ENCODE results near the gene CARS1.

The CARS1 gene

DNA sequence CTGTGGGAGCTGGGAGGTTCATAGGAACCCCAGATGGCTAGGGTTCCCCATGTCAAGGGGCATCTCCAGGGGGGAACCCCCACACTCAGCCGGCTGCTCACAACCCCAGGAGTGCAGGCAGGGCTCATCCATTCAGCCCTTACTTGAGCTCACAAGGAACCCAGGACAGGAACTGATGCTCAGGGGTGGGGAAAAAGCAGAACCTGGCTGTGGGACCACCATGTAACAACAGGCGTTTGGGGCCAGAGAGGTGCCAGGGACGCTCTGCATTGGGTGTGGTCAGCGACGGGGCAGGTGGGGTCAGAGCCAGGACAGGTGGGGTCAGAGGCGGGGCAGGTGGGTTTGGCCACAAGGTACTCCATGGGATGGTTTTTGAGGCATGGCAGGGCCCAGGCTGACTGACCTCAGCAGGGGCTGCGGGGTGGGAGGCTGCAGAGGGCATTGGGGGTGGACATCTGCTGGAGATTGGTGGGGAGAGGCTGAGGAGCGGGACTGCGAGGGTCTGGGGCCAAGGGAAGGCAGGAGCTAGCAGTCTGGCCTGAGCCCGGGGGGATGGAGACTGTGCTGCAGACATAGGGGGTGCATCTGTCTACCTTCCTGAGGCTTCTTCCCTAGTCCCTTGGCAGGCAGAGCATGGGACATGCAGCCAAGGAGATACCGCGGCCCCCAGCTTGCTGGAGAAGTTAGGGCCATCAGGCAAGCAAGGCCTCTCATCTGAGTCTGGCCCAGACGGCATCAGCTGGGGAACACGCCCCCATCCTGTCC lies 34.0 kb upstream of the CARS1 start:
- Histone ChIP-seq H3K4me3 (ENCODE audit: insufficient read depth in 1 of 2, low read depth in 1 of 2, low read length in 2 of 2) (no peak overlapping the region), H3K18ac (ENCODE audit: low read depth in 1 of 2, low read length in 2 of 2) (peak overlapping the region in 1 of 2 experiments; percentile 54), H3K9me3 (ENCODE audit: control insufficient read depth, low read length) (no peaks in the 10 kb centered on the region), H3K79me1 (replicated peaks; ENCODE audit: low read length, poor library complexity, severe bottlenecking) (no peaks in the 10 kb centered on the region), H3K4ac (ENCODE audit: low read depth in 1 of 2, low read length in 2 of 2) (no peak overlapping the region), H3K4me1 (ENCODE audit: control insufficient read depth, insufficient read depth, low read depth, low read length) (peaks cover 40% of the 10 kb centered on the region), H3K27ac (ENCODE audit: low read length, poor library complexity, severe bottlenecking) (no peak overlapping the region), H3K9ac (ENCODE audit: low read length) (no peak overlapping the region), H3K4me2 (ENCODE audit: low read length, poor library complexity, severe bottlenecking) (no peak overlapping the region), H2BK12ac (ENCODE audit: low read length in 2 of 2) (no peak overlapping the region), H3K36me3 (ENCODE audit: control insufficient read depth in 1 of 2, insufficient read depth in 2 of 2, low read depth in 1 of 2, low read length in 2 of 2) (peaks cover 30 to 66% of the 10 kb centered on the region in 2 experiments), H4K91ac (ENCODE audit: low read length) (no peak overlapping the region), H3K23ac (ENCODE audit: low read length in 2 of 2) (no peak overlapping the region), H3K14ac (ENCODE audit: low read length in 2 of 2) (no peak overlapping the region), H3K27me3 (ENCODE audit: control insufficient read depth in 1 of 2, insufficient read depth in 1 of 2, low read length in 2 of 2) (no peaks in the 10 kb centered on the region), H2BK120ac (ENCODE audit: low read depth, low read length) (no peak overlapping the region), H2AK5ac (ENCODE audit: low read length, severe bottlenecking) (no peak overlapping the region), H2AFZ (ENCODE audit: low read depth, low read length) (no peak overlapping the region), H4K8ac (ENCODE audit: low read length) (no peak overlapping the region), H2BK5ac (ENCODE audit: low read depth, low read length, poor library complexity, severe bottlenecking) (no peak overlapping the region), H2BK15ac (ENCODE audit: low read depth, poor library complexity, severe bottlenecking) (no peak overlapping the region)
- WGBS: 69% methylated on average over 14 of the region's 14 CpGs
- DNase-seq: no peak

DNA sequence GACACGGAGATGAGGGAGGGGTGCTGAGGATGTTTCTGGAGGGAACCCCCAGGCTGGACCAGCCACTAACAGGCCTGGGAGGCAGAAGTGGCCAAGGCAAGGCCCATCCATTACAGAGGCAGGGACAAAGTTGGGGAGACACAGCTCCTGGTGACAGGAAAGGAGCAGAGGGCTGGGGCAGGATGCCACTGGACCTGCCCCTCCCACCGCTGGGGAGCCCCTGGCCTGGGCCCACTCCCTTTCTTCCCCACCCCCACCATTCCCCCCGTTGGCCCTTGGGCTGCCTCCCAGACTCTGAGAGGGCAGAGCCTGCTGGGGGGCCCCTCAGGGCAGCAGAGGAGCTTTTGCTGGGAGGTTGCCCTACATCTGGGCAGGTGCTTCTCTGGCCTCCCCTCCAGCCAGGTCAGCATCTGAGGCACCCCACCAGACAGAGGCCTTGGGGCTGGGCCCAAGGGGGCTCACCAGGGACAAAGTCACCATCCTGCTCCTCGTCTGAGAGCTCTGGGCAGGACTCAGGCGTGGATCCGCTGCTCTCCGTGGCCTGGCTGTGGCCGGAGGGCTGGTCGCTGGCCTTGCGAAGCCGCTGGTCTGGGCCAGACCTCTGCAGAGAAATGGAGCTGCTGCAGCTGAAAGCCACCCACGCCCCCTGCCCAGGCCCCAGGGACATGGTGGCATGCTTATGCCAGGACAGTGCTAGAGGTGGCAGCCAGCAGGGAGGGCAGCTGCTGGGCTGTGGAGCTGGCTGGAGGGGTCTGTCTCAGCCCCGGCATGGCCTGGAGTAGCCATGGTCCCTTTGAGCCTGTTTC lies 33.1 kb upstream of the CARS1 start:
- Histone ChIP-seq H4K8ac (ENCODE audit: low read length) (no peak overlapping the region), H3K36me3 (ENCODE audit: control insufficient read depth in 1 of 2, insufficient read depth in 2 of 2, low read depth in 1 of 2, low read length in 2 of 2) (peaks cover 30 to 70% of the 10 kb centered on the region in 2 experiments), H3K9me3 (ENCODE audit: control insufficient read depth, low read length) (no peaks in the 10 kb centered on the region), H2BK120ac (ENCODE audit: low read depth, low read length) (no peak overlapping the region), H3K14ac (ENCODE audit: low read length in 2 of 2) (no peak overlapping the region), H2AK5ac (ENCODE audit: low read length, severe bottlenecking) (no peak overlapping the region), H3K9ac (ENCODE audit: low read length) (no peak overlapping the region), H3K18ac (ENCODE audit: low read depth in 1 of 2, low read length in 2 of 2) (no peak overlapping the region), H3K4me2 (ENCODE audit: low read length, poor library complexity, severe bottlenecking) (no peak overlapping the region), H3K4ac (ENCODE audit: low read depth in 1 of 2, low read length in 2 of 2) (no peak overlapping the region), H3K23ac (ENCODE audit: low read length in 2 of 2) (no peak overlapping the region), H3K79me1 (replicated peaks; ENCODE audit: low read length, poor library complexity, severe bottlenecking) (no peaks in the 10 kb centered on the region), H2BK15ac (ENCODE audit: low read depth, poor library complexity, severe bottlenecking) (no peak overlapping the region), H3K4me3 (ENCODE audit: insufficient read depth in 1 of 2, low read depth in 1 of 2, low read length in 2 of 2) (no peak overlapping the region), H3K27me3 (ENCODE audit: control insufficient read depth in 1 of 2, insufficient read depth in 1 of 2, low read length in 2 of 2) (peaks cover 0 to 1% of the 10 kb centered on the region in 2 experiments), H2BK12ac (ENCODE audit: low read length in 2 of 2) (no peak overlapping the region), H2BK5ac (ENCODE audit: low read depth, low read length, poor library complexity, severe bottlenecking) (no peak overlapping the region), H3K27ac (ENCODE audit: low read length, poor library complexity, severe bottlenecking) (no peak overlapping the region), H2AFZ (ENCODE audit: low read depth, low read length) (no peak overlapping the region), H3K4me1 (ENCODE audit: control insufficient read depth, insufficient read depth, low read depth, low read length) (peaks cover 39% of the 10 kb centered on the region), H4K91ac (ENCODE audit: low read length) (peak overlapping the region; percentile 4)
- WGBS: 93% methylated on average over 13 of the region's 13 CpGs
- no peak for DNase-seq

DNA sequence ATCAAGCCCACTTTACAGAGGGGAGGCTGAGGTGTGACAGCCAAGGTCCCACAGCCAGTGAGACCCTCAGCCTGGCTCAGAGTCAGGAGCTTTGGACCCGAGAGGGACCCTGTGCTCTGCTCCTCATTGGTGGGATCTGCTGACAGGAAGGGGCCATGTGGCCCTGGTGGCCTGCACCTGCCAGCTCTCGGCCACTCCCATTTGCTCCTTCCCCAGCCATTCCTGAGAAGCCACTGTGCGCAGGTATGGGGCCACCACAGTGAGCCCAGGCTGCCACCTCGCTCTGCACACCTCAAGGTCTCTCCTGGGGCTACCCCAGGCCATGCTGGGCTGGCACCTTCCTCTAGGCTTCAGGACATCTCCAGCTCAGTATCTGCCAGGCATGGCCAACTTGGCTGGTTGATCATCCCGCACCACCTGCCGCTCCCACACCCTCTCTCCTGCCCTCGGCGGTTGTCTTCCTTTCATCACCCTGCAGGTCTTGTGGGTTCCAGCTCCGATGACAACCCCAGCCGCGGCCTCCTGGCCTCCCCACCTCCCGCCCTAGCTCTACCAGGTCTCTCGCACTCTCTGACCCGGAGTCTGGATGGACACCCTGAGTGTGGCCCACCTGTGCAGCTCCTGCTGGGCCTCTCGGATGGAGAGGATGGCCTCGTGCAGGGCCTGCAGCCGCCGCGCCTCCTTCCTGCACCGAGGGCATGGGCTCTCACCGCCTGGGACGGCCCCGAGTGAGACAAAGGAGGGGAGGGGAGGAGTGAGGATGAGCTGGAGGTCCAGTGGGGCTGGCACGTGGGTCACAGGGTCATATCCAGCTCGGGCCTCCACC lies 32.2 kb upstream of the CARS1 start:
- 90% methylated on average over 25 of the region's 25 CpGs for WGBS
- Histone ChIP-seq H3K18ac (ENCODE audit: low read depth in 1 of 2, low read length in 2 of 2) (no peak overlapping the region), H2BK120ac (ENCODE audit: low read depth, low read length) (no peak overlapping the region), H4K8ac (ENCODE audit: low read length) (no peak overlapping the region), H3K36me3 (ENCODE audit: control insufficient read depth in 1 of 2, insufficient read depth in 2 of 2, low read depth in 1 of 2, low read length in 2 of 2) (peaks cover 29 to 67% of the 10 kb centered on the region in 2 experiments), H2BK5ac (ENCODE audit: low read depth, low read length, poor library complexity, severe bottlenecking) (no peak overlapping the region), H3K4me1 (ENCODE audit: control insufficient read depth, insufficient read depth, low read depth, low read length) (peaks cover 36% of the 10 kb centered on the region), H3K4ac (ENCODE audit: low read depth in 1 of 2, low read length in 2 of 2) (no peak overlapping the region), H3K79me1 (replicated peaks; ENCODE audit: low read length, poor library complexity, severe bottlenecking) (no peaks in the 10 kb centered on the region), H3K9me3 (ENCODE audit: control insufficient read depth, low read length) (no peaks in the 10 kb centered on the region), H3K4me2 (ENCODE audit: low read length, poor library complexity, severe bottlenecking) (no peak overlapping the region), H2AK5ac (ENCODE audit: low read length, severe bottlenecking) (peak overlapping the region; percentile 78), H3K27me3 (ENCODE audit: control insufficient read depth in 1 of 2, insufficient read depth in 1 of 2, low read length in 2 of 2) (peaks cover under 1 to 6% of the 10 kb centered on the region in 2 experiments), H3K23ac (ENCODE audit: low read length in 2 of 2) (no peak overlapping the region), H3K27ac (ENCODE audit: low read length, poor library complexity, severe bottlenecking) (no peak overlapping the region), H3K9ac (ENCODE audit: low read length) (no peak overlapping the region), H2BK15ac (ENCODE audit: low read depth, poor library complexity, severe bottlenecking) (no peak overlapping the region), H3K4me3 (ENCODE audit: insufficient read depth in 1 of 2, low read depth in 1 of 2, low read length in 2 of 2) (no peak overlapping the region), H2AFZ (ENCODE audit: low read depth, low read length) (no peak overlapping the region), H2BK12ac (ENCODE audit: low read length in 2 of 2) (no peak overlapping the region), H3K14ac (ENCODE audit: low read length in 2 of 2) (no peak overlapping the region), H4K91ac (ENCODE audit: low read length) (no peak overlapping the region)
- DNase-seq: no peak

Measured in mesenchymal stem cell (in vitro differentiated cells and primary cell).